BLaER1 treated with 17β-estradiol and CSF1 and Interleukin-3, amounts not matched to agents 10 nM and 100 nM (cell line): ENCODE data around the gene COX6B2.

Source experiments
- H3K27ac ChIP-seq, 11 experiments: shearing (Covaris generic); formaldehyde crosslinking; 2 replicates each; pipeline ENCODE4 v1.8.1; 2022
- H3K27me3 ChIP-seq, 11 experiments: shearing (Covaris generic); formaldehyde crosslinking; 2 replicates each; pipeline ENCODE4 v1.8.1; 2022
- H3K36me3 ChIP-seq, 11 experiments: shearing (Covaris generic); formaldehyde crosslinking; 2 replicates each; pipeline ENCODE4 v1.8.1; 2022
- H3K4me1 ChIP-seq, 10 experiments: shearing (Covaris generic); formaldehyde crosslinking; 2 replicates each; pipeline ENCODE4 v1.8.1; 2022
- H3K4me2 ChIP-seq, 11 experiments: shearing (Covaris generic); formaldehyde crosslinking; 2 replicates each; pipeline ENCODE4 v1.8.1; 2022
- H3K4me3 ChIP-seq, 10 experiments: shearing (Covaris generic); formaldehyde crosslinking; 2 replicates each; pipeline ENCODE4 v1.8.1; 2022
- H3K9ac ChIP-seq, 11 experiments: shearing (Covaris generic); formaldehyde crosslinking; 2 replicates each; pipeline ENCODE4 v1.8.1; 2022
- H3K9me3 ChIP-seq, 11 experiments: shearing (Covaris generic); formaldehyde crosslinking; replicated peaks in 1 of 11; 2 replicates each; pipeline ENCODE4 v1.8.1; 2022
- H4K20me1 ChIP-seq, 11 experiments: shearing (Covaris generic); formaldehyde crosslinking; 2 replicates each; pipeline ENCODE4 v1.8.1; 2022
- Cebpa-rat ChIP-seq, 11 experiments: shearing (Covaris generic); IDR thresholded peaks; 2 replicates each; pipeline ENCODE4 v1.8.1; 2022

Gene COX6B2

DNA sequence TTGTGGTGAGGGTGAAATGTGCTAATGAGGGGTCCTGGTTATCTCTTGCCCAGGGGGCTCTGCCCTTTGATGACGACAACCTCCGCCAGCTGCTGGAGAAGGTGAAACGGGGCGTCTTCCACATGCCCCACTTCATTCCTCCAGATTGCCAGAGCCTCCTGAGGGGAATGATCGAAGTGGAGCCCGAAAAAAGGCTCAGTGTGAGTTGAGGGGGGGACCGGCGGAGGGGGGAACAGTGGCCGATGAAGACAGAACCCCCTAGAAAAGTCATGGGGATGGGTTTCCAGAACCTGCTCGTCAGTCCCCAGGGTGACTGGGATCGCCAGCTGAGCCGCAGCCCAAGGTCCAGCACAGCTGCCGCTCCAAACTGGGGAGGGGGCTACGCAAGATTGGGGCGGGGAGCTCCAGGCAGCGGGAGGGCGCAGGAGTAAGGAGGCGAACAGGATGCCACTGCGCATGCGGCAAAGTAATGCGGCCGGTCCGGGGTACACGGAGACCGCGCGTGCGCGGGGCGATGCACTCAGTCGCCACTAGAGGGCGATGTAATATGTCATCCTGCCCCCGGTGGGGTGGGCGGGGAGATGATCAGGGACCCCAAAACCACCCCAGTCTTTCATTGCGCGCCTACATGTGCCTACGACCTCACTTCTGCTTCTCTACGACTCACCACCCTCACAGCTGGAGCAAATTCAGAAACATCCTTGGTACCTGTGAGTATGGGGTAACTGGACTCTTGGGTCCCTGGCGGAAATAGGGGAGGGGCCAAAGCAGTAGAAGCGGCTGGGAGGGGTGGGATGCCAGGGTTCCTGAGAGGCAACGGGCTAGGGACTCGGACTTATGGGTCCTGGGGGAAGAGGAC lies 52.8 kb downstream of the COX6B2 start:
- Histone ChIP-seq H3K9ac (peak overlapping the region; percentile 59 to 80 (median 75)), H3K4me3 (peak overlapping the region; percentile 46 to 71 (median 58)), H3K27me3 (no peaks in the 10 kb centered on the region), H3K27ac (peak overlapping the region; percentile 53 to 77 (median 61); a peak in 21 of 22 replicates), H3K4me2 (peak overlapping the region; percentile 74 to 97 (median 86)), H3K9me3 (no peaks in the 10 kb centered on the region), H4K20me1 (no peaks in the 10 kb centered on the region), H3K36me3 (peaks cover 2 to 45% (median 37%) of the 10 kb centered on the region in 11 experiments; a peak in 21 of 22 replicates), H3K4me1 (peaks cover 15 to 50% (median 28%) of the 10 kb centered on the region in 10 experiments; a peak in 19 of 20 replicates)
- no peak for TF ChIP-seq Cebpa-rat (IDR thresholded peaks at IDR 0.05)

DNA sequence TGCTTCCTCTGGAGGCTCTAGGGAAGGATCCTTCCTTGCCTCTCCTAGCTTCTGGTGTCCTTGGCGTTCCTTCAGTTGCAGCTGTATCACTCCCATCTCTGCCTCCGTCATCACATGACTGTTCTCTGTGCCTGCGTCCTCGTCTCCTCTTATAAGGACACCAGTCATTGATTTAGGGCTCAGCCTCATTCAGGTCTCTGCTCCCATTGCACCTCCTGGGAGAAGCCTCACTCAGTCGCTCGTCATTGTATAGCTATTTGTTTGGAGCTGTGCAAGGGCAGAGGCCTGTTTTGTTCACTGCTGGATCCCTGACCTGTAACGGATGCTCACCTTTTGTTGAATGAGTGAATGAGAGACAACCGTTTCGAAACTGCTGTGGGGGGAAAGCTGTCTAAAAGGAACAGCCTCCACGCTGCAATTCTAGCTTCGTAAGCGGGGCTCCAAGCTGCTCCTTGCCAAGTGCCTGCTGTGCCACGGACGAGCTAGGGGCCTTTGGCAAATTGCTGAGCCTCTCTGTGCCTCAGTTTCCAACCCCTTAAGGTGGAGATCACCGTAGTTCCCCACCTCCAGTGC lies 53.5 kb downstream of the COX6B2 start:
- peak overlapping the region; percentile 74 to 97 (median 86); a peak in 21 of 22 replicates for H3K4me2 ChIP-seq
- H3K36me3 ChIP-seq, result peaks cover 0 to 41% (median 30%) of the 10 kb centered on the region in 11 experiments; a peak in 20 of 22 replicates
- H3K27ac ChIP-seq, result peak overlapping the region in 5 of 11 experiments; percentile 58 to 72 (median 64); a peak in 4 of 22 replicates
- peak overlapping the region in 6 of 11 experiments; percentile 61 to 78 (median 76); a peak in 8 of 22 replicates for H3K9ac ChIP-seq
- no peaks in the 10 kb centered on the region for H3K9me3 ChIP-seq
- peak overlapping the region in 3 of 10 experiments; percentile 57 to 64 (median 59); a peak in 3 of 20 replicates for H3K4me3 ChIP-seq
- no peaks in the 10 kb centered on the region for H3K27me3 ChIP-seq
- TF ChIP-seq Cebpa-rat (IDR thresholded peaks at IDR 0.05), result no peak
- peaks cover 15 to 43% (median 25%) of the 10 kb centered on the region in 10 experiments; a peak in 19 of 20 replicates for H3K4me1 ChIP-seq
- no peaks in the 10 kb centered on the region for H4K20me1 ChIP-seq

DNA sequence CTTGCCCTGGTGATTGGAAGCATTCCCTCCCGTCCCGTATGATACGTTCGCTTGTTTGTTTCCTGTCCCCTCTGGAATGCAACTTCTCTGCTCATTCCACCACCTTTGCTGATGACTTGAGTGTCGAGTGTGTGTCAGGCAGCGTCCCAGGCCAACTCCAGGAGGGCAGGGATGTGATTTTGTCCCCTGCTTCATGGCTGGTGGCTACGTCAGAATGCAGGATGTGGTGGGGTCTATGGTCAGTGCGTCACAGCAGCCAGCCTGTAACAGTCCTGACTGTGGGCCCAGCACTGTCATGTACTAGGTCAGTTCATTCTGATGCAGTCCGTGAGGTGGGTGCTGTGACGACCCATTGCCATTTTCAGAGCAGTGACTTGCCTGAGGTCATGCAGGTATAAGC lies 54.5 kb downstream of the COX6B2 start:
- TF ChIP-seq Cebpa-rat (IDR thresholded peaks at IDR 0.05), result no peak
- Histone ChIP-seq H4K20me1 (no peaks in the 10 kb centered on the region), H3K27me3 (no peaks in the 10 kb centered on the region), H3K4me3 (no peak overlapping the region), H3K9me3 (no peaks in the 10 kb centered on the region), H3K4me1 (peaks cover 8 to 33% (median 22%) of the 10 kb centered on the region in 10 experiments; a peak in 19 of 20 replicates), H3K9ac (no peak overlapping the region), H3K27ac (no peak overlapping the region), H3K4me2 (no peak overlapping the region), H3K36me3 (peaks cover 0 to 43% (median 35%) of the 10 kb centered on the region in 11 experiments; a peak in 17 of 22 replicates)
